ENCODE measurements around the gene ABCG5.

Gene ABCG5

DNA sequence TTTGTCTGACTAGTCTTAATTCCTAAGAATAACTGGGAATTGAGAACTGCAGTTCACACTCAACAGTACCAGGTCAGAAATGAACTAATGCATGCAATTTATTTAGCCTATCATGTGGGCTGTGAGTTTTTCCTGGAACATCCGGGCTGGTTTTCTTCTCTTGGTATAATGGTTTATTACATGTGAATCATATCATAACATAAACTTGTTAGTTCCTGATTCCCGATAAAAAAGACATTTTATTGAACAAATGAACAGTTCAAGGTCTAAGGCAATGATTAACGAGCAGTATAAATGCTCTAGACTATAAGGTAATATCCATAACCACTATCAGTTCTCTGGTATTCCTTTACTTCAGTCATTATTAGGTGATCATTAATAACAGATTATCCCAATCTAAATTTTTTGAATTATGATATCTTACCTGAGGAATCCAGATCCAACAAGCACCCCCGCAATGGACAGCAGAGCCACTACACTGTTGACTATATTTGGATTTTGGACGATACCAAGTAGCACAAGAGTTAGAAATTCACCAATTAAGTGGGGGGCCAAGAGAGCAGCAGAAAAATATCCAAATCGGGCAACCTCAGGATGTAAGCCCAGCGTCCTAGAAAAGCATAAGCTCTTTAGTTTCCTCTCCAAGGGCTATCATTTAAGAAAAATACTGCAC lies 19.0 kb downstream of the ABCG5 start:
- no peak for TF ChIP-seq HDGF (IDR thresholded peaks at IDR 0.05; ENCODE audit: borderline replicate concordance)
- TF ChIP-seq FOXA1 (IDR thresholded peaks at IDR 0.05) = no peak
- TF ChIP-seq BHLHE40 (IDR thresholded peaks at IDR 0.05; ENCODE audit: borderline replicate concordance) = no peak
- no peak for TF ChIP-seq FOXM1 (IDR thresholded peaks at IDR 0.05; ENCODE audit: borderline replicate concordance)
- TF ChIP-seq TARDBP (IDR thresholded peaks at IDR 0.05) = no peak
- TF ChIP-seq ZNF384 (IDR thresholded peaks at IDR 0.05) = no peak
- no peak for TF ChIP-seq NFRKB (IDR thresholded peaks at IDR 0.05)
- no peak for TF ChIP-seq SP1 (IDR thresholded peaks at IDR 0.05)
- TF ChIP-seq CTBP1 (IDR thresholded peaks at IDR 0.05; ENCODE audit: borderline replicate concordance) = no peak
- no peak for TF ChIP-seq SUZ12 (IDR thresholded peaks at IDR 0.05)
- TF ChIP-seq, protein P1, sequence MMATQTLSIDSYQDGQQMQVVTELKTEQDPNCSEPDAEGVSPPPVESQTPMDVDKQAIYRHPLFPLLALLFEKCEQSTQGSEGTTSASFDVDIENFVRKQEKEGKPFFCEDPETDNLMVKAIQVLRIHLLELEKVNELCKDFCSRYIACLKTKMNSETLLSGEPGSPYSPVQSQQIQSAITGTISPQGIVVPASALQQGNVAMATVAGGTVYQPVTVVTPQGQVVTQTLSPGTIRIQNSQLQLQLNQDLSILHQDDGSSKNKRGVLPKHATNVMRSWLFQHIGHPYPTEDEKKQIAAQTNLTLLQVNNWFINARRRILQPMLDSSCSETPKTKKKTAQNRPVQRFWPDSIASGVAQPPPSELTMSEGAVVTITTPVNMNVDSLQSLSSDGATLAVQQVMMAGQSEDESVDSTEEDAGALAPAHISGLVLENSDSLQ (IDR thresholded peaks at IDR 0.05) = no peak
- no peak for TF ChIP-seq ELF4 (IDR thresholded peaks at IDR 0.05)
- TF ChIP-seq LEF1 (IDR thresholded peaks at IDR 0.05; ENCODE audit: borderline replicate concordance) = no peak
- TF ChIP-seq L3MBTL2 (conservative IDR thresholded peaks at IDR 0.05) = no peak
- TF ChIP-seq ARNT (IDR thresholded peaks at IDR 0.05) = no peak
- TF ChIP-seq FOXK2 (IDR thresholded peaks at IDR 0.05) = no peak
- CTCF ChIA-PET = no interaction called here
- POLR2A ChIA-PET = no interaction called here
- DNase-seq (ENCODE audit: extremely low spot score) = no peak

DNA sequence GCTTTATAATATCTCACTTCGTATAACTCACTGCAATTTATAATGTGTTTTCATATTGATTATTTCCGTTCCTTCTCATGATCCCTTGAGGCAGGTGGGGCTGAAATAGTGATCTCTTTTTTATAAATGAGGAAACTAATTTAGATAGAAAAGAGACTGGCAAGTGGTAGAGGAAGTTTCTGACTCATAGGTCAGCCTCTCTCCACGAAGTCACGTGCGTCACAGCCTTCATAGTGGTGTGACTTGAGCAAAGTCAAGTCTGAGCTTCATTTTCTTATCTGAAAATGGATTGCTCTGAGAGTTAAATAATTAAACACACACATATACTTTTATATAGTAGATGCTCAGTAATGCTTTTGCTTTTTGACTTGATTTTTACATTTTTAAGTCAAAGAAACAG lies 19.9 kb downstream of the ABCG5 start:
- no peak for DNase-seq (ENCODE audit: extremely low spot score)
- ChIA-PET CTCF (no interaction called here), POLR2A (no interaction called here)
- TF ChIP-seq ELF4 (IDR thresholded peaks at IDR 0.05) (no peak), SUZ12 (IDR thresholded peaks at IDR 0.05) (no peak), ZNF384 (IDR thresholded peaks at IDR 0.05) (no peak), FOXK2 (IDR thresholded peaks at IDR 0.05) (no peak), BHLHE40 (IDR thresholded peaks at IDR 0.05; ENCODE audit: borderline replicate concordance) (no peak), LEF1 (IDR thresholded peaks at IDR 0.05; ENCODE audit: borderline replicate concordance) (no peak), NFRKB (IDR thresholded peaks at IDR 0.05) (no peak), CTBP1 (IDR thresholded peaks at IDR 0.05; ENCODE audit: borderline replicate concordance) (no peak), FOXM1 (IDR thresholded peaks at IDR 0.05; ENCODE audit: borderline replicate concordance) (no peak), HDGF (IDR thresholded peaks at IDR 0.05; ENCODE audit: borderline replicate concordance) (no peak), FOXA1 (IDR thresholded peaks at IDR 0.05) (no peak)

DNA sequence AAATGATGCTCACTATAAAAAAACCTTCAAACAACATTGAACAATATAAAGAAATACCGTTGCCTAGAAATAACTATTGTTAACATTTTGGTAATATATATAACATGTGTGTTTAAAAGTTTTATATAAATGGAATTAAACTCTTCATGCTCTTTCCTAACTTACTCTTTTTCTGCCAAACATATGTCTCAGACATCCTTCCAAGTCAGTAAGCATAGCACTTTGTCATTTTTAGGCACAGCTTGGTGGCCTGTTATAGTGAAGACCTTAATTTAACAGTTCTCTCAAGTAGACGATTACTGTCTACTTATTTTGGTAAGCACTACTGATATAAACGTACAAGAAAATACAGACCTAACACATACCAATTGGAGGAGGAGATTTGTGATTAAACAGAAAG lies 23.9 kb downstream of the ABCG5 start:
- TF ChIP-seq HDGF (IDR thresholded peaks at IDR 0.05; ENCODE audit: borderline replicate concordance) = no peak
- no peak for TF ChIP-seq ELF4 (IDR thresholded peaks at IDR 0.05)
- TF ChIP-seq SUZ12 (IDR thresholded peaks at IDR 0.05) = no peak
- no peak for TF ChIP-seq LEF1 (IDR thresholded peaks at IDR 0.05; ENCODE audit: borderline replicate concordance)
- no peak for TF ChIP-seq TARDBP (IDR thresholded peaks at IDR 0.05)
- no peak for TF ChIP-seq ARNT (IDR thresholded peaks at IDR 0.05)
- no peak for TF ChIP-seq SP1 (IDR thresholded peaks at IDR 0.05)
- no peak for TF ChIP-seq FOXA1 (IDR thresholded peaks at IDR 0.05)
- no peak for TF ChIP-seq CTBP1 (IDR thresholded peaks at IDR 0.05; ENCODE audit: borderline replicate concordance)
- TF ChIP-seq NFRKB (IDR thresholded peaks at IDR 0.05) = no peak
- TF ChIP-seq ZNF384 (IDR thresholded peaks at IDR 0.05) = no peak
- no peak for DNase-seq (ENCODE audit: extremely low spot score)
- CTCF ChIA-PET = no interaction called here
- POLR2A ChIA-PET = no interaction called here

DNA sequence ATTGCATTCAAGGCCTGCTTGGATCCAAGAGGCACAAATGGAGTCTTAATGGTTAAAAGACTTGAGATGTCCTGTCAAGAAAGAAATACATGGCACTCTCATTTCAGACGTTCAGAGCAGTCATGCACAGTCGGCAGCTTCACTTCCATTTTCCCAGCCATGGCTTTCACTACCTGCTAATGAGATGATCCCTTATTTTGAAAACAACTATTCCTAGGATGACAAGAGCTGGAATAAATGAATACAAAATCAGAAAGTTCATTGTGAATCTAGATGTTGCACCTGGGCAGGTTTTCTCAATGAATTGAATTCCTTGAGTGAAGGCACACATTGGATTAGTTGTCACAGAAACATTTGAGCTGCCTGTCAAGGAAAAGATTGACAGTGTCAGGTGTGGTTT lies 25.7 kb downstream of the ABCG5 start:
- CTCF ChIA-PET = no interaction called here
- POLR2A ChIA-PET = no interaction called here
- TF ChIP-seq BHLHE40 (IDR thresholded peaks at IDR 0.05; ENCODE audit: borderline replicate concordance) (no peak), CTBP1 (IDR thresholded peaks at IDR 0.05; ENCODE audit: borderline replicate concordance) (no peak), ARNT (IDR thresholded peaks at IDR 0.05) (no peak), FOXK2 (IDR thresholded peaks at IDR 0.05) (no peak), FOXA1 (IDR thresholded peaks at IDR 0.05) (no peak), LEF1 (IDR thresholded peaks at IDR 0.05; ENCODE audit: borderline replicate concordance) (no peak), SUZ12 (IDR thresholded peaks at IDR 0.05) (no peak), NFRKB (IDR thresholded peaks at IDR 0.05) (no peak), L3MBTL2 (conservative IDR thresholded peaks at IDR 0.05) (no peak), FOXM1 (IDR thresholded peaks at IDR 0.05; ENCODE audit: borderline replicate concordance) (no peak), TARDBP (IDR thresholded peaks at IDR 0.05) (no peak), ZNF384 (IDR thresholded peaks at IDR 0.05) (no peak), HDGF (IDR thresholded peaks at IDR 0.05; ENCODE audit: borderline replicate concordance) (no peak), ELF4 (IDR thresholded peaks at IDR 0.05) (no peak), SP1 (IDR thresholded peaks at IDR 0.05) (no peak)
- TF ChIP-seq, protein P1 (IDR thresholded peaks at IDR 0.05) = no peak
- no peak for DNase-seq (ENCODE audit: extremely low spot score)

DNA sequence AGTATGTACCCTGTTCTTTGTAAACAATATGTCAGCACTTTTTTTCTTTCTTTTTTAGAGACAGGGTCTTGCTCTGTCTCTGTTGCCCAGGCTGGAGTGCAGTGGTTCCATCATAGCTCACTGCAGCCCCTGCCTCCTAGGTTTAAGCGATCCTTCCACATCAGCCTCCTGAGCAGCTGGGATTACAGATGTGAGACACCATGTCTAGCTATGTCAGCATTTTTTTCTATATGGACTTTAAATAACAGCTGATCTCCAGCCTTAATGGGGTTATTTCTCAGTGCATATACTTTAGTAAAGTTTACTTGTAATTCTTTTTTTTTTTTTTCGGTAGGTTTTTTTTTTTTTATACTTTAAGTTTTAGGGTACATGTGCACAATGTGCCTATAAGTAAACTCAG lies 26.6 kb downstream of the ABCG5 start:
- TF ChIP-seq ZNF384 (IDR thresholded peaks at IDR 0.05) = no peak
- no peak for TF ChIP-seq BHLHE40 (IDR thresholded peaks at IDR 0.05; ENCODE audit: borderline replicate concordance)
- no peak for TF ChIP-seq ARNT (IDR thresholded peaks at IDR 0.05)
- TF ChIP-seq FOXM1 (IDR thresholded peaks at IDR 0.05; ENCODE audit: borderline replicate concordance) = no peak
- TF ChIP-seq CTBP1 (IDR thresholded peaks at IDR 0.05; ENCODE audit: borderline replicate concordance) = no peak
- TF ChIP-seq LEF1 (IDR thresholded peaks at IDR 0.05; ENCODE audit: borderline replicate concordance) = no peak
- TF ChIP-seq FOXA1 (IDR thresholded peaks at IDR 0.05) = no peak
- TF ChIP-seq L3MBTL2 (conservative IDR thresholded peaks at IDR 0.05) = no peak
- TF ChIP-seq HDGF (IDR thresholded peaks at IDR 0.05; ENCODE audit: borderline replicate concordance) = no peak
- TF ChIP-seq FOXK2 (IDR thresholded peaks at IDR 0.05) = no peak
- no peak for TF ChIP-seq TARDBP (IDR thresholded peaks at IDR 0.05)
- no peak for TF ChIP-seq SP1 (IDR thresholded peaks at IDR 0.05)
- TF ChIP-seq, protein P1 (IDR thresholded peaks at IDR 0.05) = no peak
- no peak for TF ChIP-seq ELF4 (IDR thresholded peaks at IDR 0.05)
- TF ChIP-seq NFRKB (IDR thresholded peaks at IDR 0.05) = no peak
- CTCF ChIA-PET = interaction anchor here (0.6 to 0.8 kb wide), 2 partner anchors 11 to 14 kb away, joined by 3 to 7 read pairs; no protein-coding TSS in a partner anchor
- POLR2A ChIA-PET = no interaction called here
- no peak for DNase-seq (ENCODE audit: extremely low spot score)
